Activated naive CD8-positive, alpha-beta T cell treated with anti-CD3 and anti-CD28 coated beads, Interleukin-2, amount 50 U/mL, for 16 hours (primary cell): ENCODE measurements around the gene LCT.
"Not testable (repeated sequence)": the region's sequence is repeated elsewhere in the genome, so short reads cannot be mapped to it uniquely, and the experiment has no call there.

ENCODE experiments used
- DNase-seq: peaks from one replicate; pipeline ENCODE4 v3.0.0-alpha.2; 2020; ENCODE audit warnings: low read depth, low spot score

Gene LCT

DNA sequence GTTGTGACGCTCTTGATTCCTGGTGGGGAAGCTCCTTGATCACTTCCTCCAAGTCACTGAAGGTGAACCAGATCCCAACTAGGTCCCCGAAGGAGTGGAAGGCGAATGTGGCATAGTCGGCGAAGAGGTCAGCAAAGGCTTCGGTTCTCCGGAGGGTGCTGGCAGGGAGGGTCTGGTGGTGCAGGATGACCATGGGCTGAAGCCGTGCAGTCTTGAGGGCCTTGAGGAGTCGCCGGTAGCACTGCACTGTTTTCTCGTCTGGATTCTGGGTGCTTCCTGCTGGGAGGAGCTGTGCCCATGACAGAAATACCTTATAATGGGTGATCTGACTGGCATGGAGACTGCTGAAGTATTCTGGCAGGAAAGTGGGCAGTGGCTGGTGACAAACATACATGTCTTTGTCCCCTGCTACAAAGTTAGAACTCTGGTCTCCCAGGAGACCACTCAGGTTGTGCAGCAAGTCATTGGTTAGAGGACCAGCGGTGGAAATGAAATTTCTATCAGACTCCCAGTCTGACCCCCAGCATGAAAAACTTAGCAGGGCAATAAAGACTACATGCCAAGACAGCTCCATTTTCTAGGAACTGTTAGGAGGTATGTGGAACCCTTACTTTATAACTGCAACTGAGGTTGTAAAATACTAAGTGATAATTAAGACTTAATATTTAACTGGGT is at the start of gene LCT:
TSS of gene LCT (minus strand) at position 589 of the 675 bp plus-strand sequence. CDS start at position 574, 15 bp downstream.
- no peak for DNase-seq

DNA sequence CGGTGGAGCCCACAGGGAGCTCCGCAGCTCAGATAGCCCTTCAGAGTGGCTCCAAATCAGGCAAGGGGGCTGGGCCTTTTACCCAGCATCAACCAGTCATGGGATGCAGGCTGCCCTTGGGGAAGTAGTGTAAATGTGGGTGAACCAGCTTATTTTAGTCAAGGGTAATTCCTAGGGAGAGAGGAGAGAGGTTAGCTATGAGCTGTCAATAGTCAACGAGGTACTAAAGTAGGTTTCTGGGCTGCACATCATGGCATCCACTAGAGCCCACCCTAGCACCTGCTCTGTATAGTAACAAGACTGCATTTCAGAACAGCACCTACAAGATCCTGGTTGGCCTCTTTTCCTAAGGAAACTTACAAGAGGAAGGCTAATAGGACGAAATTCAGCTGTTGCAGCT is 48.7 kb upstream of the LCT start:
- no peak for DNase-seq

DNA sequence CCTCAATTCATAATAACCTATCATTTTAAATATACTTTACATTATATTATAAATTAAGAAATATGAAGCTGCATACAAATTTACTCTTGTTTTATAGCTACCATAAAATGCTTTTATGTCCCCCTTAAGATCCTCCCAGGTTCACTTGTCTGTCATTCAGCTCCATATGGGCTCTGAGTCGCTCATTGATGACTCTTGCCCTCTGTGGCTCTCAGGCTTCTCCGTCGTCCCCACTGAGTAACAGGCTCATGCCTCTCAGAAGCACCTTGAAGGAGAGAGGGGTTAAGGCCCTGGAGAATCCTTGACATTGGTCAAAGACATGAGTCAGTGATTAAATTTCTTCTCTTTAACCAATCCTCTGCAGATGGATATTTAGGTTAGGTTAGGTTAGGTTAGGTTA is 45.4 kb upstream of the LCT start:
- DNase-seq = no peak

DNA sequence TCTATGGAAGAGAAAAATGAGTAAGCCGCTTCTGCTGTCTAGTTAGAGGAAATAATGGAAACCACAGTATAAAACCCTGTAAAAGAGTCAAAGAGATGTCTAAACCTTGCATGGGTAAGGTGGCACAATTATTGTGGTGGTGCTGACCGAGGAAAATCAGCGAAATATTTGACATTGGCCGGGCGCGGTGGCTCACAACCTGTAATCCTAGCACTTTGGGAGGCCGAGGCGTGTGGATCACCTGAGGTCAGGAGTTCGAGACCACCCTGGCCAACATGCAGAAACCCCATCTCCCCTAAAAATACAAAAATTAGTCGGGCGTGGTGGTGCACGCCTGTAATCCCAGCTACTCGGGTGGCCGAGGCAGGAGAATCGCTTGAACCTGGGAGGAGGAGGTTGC is 39.8 kb upstream of the LCT start:
- not testable (repeated sequence) for DNase-seq

DNA sequence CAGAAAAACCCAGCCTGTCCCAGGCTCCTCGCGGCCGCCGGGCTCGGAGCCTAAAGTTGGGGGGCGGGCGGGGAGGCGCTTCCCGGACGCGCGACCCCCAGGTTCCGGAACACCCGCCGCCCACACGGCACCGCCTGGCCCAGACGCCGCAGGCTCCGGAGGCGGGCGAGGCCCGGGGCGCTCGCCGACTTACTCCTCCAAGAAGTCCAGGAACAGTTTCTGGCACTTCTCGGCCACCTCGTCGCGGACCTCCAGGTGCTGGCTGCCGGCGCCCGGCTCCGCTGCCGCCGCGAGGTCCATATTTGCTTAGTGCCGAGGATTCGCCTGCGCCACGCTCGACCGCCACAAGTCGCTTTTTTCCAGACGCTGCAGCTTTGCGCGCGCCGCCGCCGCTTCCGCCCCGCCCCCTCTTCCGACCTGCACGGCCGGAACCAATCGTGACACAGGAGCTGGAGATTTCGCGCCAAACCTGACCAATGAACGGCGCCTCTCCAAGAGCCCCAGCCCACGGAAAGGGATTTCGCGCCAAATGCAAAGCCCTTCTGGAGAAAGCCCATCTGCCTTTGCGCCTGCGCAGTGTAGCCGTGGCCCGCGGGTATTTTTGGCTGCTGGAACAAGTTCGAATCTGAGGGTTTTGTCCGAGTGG is 39.2 kb upstream of the LCT start, which contains the start of gene MCM6:
TSS of gene MCM6 (minus strand) at position 378 of the 646 bp plus-strand sequence. CDS start at position 300, 78 bp downstream.
- DNase-seq = peak; percentile 97

DNA sequence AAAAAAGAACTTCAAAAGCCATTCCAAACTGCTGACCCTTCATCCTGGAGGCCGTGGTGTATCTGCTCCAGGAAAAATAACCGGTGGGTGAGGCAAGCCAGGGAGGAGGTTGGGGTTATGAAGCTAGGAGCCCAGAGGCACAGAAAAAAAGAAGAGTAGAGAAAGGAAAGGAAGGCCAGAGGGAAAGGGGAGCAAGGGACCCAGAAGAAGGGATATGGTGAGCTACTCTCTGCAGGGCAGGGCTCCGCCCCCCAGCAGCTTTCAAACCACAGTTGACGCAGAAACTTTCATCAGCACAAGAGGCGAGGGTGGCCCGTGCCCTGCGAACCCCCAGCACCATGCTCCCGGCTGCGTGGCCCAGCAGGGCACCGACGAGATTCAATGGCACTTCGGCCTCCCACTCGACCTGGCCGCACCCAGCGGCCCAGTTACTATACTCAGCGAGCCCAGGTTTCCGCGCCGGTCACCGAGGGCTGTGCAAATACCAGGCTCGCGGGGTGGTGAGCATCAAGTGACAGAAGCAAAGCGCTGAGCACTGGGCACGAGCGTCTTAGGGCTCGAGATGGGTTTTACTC is 38.6 kb upstream of the LCT start:
- DNase-seq = peak; percentile 58

DNA sequence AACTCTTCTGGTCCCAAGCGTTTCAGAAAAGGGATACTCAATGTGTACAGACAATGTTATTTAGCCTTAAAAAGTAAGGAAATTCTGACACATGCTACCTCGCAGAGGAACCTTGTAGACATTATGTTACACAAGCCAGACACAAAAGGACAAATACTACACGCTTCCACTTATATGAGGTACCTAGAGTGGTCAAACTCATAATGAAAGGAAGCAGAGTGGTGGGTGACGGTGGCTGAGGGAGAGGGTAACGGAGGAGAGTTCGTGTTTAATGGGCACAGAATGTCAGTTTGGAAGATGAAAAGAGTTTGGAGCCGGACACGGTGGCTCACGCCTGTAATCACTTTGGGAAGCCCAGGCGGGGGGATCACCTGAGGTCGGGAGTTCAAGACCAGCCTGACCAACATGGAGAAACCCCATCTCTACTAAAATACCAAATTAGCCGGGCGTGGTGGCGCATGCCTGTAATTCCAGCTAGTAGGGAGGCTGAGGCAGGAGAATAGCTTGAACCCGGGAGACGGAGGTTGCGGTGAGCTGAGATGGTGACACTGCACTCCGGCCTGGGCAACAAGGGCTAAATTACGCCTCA is 37.9 kb upstream of the LCT start:
- DNase-seq = no peak

DNA sequence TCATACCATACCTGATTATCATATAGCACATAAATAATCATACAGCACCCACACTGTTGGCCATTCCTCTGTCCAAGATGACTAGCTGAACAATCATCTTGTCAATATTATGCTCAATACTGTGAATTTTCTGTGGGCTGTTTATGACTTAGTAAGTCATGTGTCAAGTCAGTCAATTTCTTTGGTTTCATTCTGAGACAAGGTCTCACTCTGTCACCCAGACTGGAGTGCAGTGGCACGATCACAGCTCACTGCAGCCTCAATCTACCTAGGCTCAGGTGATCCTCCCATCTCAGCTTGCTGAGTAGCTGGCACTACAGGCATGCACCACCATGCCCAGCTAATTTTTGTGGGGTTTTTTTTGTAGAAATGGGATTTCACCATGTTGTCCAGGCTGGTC is 33.6 kb upstream of the LCT start:
- DNase-seq = no peak

DNA sequence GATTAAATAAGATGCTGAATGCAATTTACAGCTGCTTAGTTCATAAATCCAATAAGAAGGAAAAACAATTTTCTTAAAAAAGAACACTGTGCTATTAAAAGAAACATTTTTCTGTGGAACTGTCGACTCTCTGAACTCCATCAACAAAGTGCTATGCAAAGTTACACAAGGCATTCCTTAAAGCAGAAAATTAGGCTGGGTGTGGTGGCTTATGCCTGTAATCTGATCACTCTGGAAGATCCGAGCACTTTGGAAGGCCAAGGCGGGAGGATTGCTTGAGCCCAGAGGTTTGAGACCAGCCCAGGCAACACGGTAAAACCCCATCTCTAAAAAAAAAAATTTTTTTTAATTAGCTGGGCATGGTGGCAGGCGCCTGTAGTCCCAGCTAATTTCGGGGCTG is 26.2 kb upstream of the LCT start:
- DNase-seq = no peak

DNA sequence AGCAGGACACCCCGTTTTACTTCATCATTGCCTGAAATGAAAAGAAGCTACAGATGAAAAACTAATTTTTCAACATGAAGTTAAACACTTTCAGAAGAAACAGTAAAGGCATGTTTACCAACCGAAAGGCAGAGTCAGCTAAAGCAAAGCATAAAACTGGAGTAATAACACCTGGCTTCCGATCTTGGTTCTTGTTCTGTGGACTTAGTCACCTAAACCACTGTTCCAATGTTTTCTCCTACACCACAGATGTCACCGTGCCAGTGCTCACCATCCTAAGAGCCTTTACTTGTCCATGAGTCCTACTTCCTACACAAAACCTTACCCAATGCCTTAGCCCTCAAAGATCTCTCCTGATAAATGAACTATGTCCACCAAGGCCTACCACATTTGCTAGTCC is 25.7 kb upstream of the LCT start:
- no peak for DNase-seq

DNA sequence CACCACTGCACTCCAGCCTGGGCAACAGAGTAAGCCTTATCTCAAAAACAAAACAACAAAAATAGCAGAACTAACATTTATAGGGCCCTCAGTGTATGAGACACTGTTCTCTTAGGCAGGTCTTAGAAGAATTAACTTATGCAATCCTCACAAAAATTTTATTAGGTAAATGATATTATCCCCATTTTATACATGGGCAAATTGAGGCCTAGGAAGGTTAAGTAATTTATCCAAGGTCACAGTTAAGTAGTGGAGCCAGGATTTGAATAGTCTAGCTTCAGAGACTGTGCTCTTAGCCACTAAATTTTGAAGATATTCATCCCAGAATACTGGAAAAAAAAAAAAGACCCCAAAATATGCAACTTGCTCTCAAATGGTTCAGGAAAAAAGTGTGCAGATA is 16.4 kb upstream of the LCT start:
- DNase-seq = no peak

DNA sequence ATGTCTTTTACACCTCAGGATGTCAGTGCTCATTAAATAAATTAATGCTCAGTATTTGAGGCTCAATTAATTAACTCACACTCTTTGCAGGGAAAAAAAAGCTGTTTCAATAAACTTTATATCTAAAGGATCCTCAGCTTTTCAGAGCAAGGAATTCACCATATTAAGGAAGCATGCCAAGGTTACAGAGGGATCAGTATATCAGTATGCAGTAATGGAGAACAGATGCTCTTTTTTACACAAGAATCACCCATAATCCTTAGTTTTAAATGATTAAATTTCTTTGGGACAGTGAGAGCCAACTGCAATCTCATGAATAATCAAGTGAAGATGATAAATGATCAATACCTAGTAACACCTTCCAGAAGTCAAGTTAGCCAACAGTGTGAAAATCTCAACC is 14.9 kb upstream of the LCT start:
- no peak for DNase-seq

DNA sequence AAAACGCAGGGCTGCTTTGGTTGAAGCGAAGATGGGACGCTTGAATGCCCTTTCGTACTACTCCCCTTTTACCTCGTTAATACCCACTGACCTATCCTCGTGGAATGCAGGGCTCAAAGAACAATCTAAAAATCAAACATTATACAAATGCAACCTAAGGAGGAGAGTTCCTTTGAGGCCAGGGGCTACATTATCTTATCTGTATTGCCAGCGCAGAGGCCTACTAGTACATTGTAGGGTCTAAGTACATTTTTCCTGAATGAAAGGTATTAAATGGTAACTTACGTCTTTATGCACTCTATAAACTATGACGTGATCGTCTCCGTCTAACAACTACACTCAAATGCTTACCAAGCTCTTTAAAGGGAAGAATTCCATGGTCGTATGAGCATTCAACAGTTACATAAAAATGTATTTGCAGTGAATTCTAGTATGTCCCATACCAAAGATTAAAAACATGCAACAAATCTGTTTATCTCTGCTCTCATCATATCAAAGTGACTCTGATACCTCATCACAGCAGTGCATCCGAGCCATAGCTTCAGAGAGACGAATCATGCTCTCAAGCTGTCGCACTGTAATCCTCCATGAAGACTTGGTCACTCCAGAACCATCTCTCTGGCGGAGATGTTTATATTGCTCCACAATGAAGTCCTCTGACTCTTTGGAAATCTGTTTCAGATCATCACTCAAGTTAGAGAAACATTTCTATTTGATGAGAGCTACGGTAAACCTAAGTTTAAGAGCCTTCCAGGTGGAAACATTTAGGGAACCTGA is 14.1 kb upstream of the LCT start:
- no peak for DNase-seq

DNA sequence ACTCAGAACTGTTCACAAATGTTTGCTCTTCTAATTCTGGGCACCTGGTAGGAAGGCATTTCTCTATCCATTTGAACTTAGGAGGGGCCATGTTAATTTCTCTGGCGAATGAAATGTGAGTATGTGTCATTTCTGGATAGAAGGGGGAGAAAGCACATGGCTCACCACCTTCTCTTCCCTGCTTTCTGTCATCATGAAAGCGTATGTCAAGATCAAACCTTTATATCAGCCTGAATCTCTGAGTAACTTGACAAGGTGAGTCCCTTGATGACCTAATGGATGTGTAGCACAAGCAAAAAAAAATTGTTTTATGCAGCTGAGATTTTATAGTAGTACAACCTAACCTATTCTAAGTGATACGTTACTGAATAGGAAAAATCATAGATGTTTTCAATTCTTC is 12.1 kb upstream of the LCT start:
- no peak for DNase-seq

DNA sequence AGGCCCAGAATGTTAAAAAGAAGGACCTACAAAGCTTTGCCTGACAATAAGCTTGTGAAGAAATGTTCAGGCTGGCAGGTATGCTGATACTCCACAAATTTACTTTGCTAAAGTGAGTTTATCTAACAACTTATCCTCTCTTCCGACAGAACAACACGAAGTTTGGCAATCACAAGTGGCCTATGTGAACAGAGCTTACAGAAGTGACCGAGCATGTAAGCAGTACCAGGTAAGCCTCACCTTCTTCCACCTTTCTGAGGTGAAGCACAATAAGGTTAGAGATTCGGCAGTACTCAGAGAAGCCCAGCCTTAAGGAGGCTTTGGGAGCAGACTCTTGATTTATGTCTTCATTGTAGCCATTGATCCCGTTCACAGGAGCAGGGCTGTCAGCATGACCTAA is 9.0 kb upstream of the LCT start:
- no peak for DNase-seq

DNA sequence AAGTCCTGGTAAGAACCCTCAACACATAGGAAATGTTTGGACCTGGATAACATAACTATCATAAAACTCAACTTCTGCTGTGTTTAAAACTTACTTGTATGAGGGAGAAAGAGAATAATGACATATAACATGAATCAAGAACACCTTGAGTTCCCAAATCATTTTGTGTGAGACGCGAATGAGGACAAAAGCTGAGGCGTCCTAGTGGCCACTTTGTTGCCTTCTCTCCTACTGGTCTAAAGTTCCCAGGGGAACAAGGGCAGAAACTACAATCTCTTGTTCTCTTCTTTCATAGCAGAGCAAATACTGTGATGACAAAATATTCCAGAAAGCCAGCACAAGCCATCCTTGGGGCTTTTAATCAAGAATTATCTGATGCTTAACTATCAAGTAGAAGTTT is 8.3 kb upstream of the LCT start:
- no peak for DNase-seq

DNA sequence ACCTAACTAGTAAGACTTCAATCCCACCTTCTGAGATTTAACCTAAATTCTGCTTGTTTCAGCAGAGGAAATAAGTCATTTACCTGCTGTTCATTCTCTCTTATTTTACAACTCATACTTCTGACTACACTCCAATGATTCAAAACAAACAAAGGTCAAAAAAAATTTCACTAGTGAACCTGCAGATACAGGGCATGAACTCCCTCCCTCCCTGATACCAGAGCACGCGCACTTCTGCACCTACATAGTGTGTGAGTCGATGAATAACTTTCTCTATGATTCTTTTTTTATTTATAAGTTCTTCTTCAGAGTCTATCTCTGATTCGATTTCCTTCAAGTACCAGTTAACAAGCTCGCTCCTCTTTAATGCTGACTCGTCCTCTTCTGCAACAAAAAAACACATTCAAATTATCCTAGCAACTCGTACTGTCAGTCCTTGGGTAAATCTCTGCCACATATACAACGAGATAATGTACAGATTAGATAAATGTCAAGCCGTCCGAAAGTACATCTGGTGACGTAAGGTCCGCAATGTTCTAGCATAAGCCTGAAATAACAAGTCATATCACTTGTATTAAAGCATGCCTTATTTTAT is 7.4 kb upstream of the LCT start:
- no peak for DNase-seq

DNA sequence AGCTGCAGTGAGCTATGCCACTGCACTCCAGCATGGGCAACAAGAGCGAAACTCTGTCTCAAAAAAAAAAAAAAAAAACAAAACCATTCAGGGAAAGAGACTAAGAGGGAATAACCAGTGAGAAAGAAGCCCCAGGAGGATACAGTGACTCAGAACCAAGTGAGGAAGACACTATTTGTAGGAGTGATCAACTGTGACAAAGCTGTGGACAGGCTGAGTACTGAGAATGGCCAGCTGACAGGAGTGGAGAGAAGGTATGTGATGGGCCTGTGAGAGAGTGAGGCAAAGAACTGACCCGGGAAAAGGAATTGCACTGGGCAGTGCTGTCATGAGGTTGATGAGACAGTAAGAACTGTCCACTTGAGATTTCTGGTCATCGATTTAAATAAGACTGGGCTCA is 6.7 kb upstream of the LCT start:
- DNase-seq = no peak

DNA sequence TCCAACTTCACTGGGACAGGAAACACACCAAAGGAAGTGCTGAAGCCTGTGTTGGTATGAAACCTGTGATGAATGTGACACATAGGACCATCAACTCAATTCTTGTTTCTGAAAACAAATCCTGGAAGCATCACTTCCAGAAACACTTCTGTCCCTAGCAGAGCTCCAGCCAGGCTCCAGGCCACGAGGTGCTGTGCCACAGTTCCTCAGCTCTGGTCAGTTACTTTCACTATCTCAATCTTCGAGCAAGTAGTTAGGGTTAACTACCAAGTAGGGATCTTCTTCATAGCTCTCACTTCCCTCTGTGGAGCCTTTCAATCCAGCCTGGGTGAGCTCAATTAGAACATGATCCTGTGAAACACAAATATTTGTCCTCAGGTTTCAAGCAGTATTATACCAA is 3.6 kb upstream of the LCT start:
- DNase-seq = no peak

DNA sequence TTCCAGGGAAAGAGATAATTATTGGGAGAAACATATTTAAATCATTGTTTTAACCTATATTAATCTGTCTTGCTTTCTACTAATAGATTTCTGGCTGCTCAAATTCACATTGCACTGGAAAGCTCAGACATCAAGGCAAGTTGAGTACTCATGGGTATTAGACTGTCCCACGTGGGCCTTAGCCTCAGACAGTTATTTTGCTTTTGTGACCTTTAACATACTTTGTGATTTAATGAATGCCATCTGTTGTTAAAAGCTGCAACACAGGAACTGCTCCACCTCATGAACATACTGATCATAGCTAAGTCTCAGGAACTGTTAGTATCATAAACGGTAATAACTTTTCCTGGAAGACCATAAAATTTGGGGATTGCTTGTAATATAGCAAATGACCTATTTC is 2.7 kb upstream of the LCT start:
- DNase-seq = no peak

DNA sequence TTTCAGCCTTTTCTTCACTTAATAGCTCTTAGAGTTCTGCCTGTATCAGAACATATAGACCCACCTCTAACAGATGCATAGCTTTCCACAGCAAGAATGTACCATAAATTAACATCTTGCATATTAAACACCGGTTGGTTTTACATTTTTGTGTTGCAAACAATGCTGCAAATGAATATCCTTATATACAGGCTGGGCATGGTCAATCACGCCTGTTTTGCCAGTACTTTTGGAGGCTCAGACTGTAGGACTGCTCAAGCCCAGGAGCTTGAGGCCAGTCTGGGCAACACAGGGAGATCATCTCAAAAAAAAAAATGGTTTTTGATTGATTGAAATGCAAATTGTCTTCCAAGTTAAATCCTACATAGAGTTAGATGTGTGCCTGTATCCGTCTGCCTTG is 1.5 kb upstream of the LCT start:
- no peak for DNase-seq

DNA sequence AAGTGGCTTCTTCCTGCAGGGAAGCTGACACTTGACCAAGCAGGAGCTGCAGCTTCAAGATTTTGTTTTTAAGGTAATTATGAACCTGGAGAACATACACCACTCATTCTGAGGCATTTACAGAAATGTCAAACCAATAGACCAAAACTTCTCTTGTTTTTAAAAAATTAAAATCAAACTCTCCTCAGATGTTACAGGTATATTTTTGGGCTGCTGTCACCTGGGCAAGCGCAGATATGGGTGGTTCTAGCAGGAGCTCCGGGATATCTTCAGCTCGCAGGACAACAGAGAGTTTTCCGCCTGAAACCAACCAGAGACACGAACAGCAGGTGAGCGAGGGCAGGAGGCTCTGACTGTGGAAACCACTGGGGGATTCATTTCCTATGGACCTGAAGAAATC is 4.1 kb downstream of the LCT start:
- no peak for DNase-seq
